ENCODE results near the gene PBX4. TPM values are rescaled to one million over a fixed set of nuclear protein-coding genes. Genes with fewer than 3 reads are reported as not detected.
"Not testable (repeated sequence)": the region's sequence is repeated elsewhere in the genome, so short reads cannot be mapped to it uniquely, and the experiment has no call there.

PBX4 gene
- 100 to 1,000 TPM in 1 of 2 donors, 10 to 100 TPM in 1; 63.9 to 101 TPM for total RNA-seq

DNA sequence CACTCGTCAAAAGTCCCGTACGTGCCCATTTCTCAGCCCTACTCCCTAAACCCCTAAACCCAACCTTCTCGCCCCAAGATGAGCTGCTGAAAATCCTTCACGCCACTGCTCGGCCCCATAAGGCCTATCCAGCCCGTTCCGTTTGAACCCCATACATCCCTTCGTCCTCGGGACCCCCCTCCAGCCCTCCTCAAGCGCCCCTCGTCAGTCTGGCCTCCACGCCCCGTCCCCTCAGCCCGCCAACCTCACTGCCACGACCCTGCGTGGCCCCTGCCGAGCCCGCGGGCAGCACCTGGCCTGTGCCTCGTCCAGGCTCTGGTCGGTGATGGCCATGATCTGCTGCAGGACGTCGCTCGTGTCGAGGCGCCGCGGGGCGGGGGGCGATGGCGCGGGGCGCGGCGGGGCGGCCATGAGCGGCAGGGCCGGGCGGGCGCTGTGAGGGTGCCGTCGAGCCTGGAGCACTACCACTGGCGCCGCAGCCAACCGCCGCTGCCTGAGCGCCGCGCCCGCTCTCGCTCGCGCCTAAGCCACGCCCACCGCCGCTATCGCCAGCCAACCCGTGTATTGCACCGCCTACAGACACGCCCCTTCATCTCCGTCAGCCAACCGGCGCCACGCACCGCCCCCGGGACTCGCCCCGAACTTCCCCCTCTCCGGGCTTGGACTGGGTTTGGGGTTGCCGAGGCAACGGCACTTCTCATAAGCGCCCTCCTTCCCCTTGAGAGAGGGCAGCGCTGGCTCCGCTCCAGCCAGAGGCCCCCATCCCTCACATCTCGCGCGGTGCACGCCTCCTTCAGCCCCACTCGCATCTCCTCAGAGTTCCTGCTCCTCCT, at the start of gene PBX4:
Gene PBX4, minus strand, starts transcription at position 469 of the 833 bp plus-strand sequence. Its CDS starts 58 bp downstream, at position 411.
- peak; percentile 94 for ATAC-seq (replicated peaks)
- H3K4me3 Mint-ChIP-seq = peak within 1 kb of the TSS; percentile 96

DNA sequence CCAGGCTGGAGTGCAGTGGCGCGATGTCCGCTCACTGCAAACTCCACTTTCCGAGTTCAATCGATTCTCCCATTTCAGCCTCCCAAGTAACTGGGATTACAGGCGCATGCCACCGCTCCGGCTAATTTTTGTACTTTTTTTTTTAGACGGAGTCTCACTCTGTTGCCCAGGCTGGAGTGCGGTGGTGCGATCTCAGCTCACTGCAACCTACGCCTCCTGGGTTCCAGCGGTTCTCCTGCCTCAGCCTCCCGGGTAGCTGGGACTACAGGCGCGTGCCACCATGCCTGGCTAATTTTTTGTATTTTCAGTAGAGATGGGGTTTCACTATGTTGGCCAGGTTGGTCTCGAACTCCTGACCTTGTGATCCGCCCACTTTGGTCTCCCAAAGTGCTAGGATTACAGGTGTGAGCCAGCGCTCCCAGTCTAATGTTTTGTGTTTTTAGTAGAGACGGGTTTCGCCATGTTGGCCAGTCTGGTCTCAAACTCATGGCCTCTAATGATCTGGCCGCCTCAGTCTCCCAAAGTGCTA, 47.0 kb upstream of the PBX4 start:
- Mint-ChIP-seq H3K4me1 (peaks cover 17% of the 10 kb centered on the region), H3K36me3 (ENCODE audit: low read depth) (peaks cover 42% of the 10 kb centered on the region), H3K4me3 (peak overlapping the region; percentile 23)
- not testable (repeated sequence) for H3K27ac Mint-ChIP-seq; H3K27me3 Mint-ChIP-seq; H3K9me3 Mint-ChIP-seq; ATAC-seq (replicated peaks)

More for the DNA sequence above, at the start of gene PBX4:
- Mint-ChIP-seq H3K4me1 (peaks cover 29% of the 10 kb centered on the region), H3K36me3 (ENCODE audit: low read depth) (peaks cover 63% of the 10 kb centered on the region), H3K27ac (peak within 1 kb of the TSS; percentile 98), H3K27me3 (no peaks in the 10 kb centered on the region), H3K9me3 (no peaks in the 10 kb centered on the region)

DNA sequence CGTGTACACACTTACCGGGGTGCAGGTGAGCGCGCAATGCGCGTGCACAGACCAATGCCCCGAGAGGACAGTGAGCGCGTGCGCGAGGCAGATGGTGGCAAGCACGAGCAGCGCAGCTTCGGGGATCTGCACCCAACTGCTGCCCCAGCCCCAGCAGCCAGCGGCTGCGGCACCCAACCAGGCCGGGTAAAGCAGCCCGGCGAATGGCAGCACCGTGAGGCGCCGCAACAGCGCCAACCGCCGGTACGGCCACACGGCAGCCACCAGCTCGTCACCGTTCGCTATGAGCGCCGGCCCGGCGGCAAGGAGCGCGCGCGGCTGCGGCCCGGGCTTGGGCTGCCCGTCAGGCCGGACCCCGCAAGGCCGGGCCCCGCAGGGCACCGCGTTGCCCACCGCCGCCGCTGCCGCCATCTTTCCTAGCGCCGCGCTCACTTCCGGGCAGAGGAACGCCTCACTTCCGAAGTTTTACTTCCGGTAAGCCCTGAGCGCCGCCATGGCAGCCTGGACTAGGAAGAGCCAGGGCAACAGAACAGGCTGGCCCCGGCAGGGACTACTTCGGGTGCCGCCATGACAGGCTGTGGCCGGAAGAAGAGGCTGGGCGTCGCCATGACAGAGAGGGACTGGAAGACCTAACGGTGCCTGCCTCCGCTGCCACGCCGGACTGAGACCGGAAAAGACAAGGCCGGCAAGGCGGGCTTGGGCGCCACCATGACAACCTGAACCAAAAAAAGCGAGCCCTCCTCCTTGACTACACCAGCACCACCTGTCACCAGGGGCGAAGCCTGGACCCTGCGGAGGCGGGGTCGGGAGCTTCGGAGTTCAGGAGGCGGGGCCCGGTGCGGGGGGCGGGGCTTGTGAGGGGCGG, 45.0 kb upstream of the PBX4 start, which contains the start of gene ATP13A1:
Gene ATP13A1, minus strand, starts transcription at position 421 of the 865 bp plus-strand sequence. Its CDS starts 10 bp downstream, at position 411.
- Mint-ChIP-seq H3K27me3 (no peaks in the 10 kb centered on the region), H3K27ac (peak within 1 kb of the TSS; percentile 87), H3K36me3 (ENCODE audit: low read depth) (peaks cover 46% of the 10 kb centered on the region), H3K4me3 (peak within 1 kb of the TSS; percentile 87), H3K9me3 (no peaks in the 10 kb centered on the region), H3K4me1 (peaks cover 17% of the 10 kb centered on the region)
- peak; percentile 79 for ATAC-seq (replicated peaks)

- Mint-ChIP-seq H3K4me3 (peak overlapping the region; percentile 87), H3K4me1 (peaks cover 17% of the 10 kb centered on the region), H3K36me3 (ENCODE audit: low read depth) (peaks cover 46% of the 10 kb centered on the region), H3K27me3 (no peaks in the 10 kb centered on the region), H3K9me3 (no peaks in the 10 kb centered on the region), H3K27ac (peak overlapping the region; percentile 87)
- ATAC-seq (replicated peaks) = peak; percentile 1
These were observed 44.4 kb upstream of the PBX4 start for GRCh38 chr19:19662871-19663255.

- Mint-ChIP-seq H3K36me3 (ENCODE audit: low read depth) (peaks cover 51% of the 10 kb centered on the region), H3K27me3 (no peaks in the 10 kb centered on the region), H3K27ac (peak overlapping the region; percentile 87), H3K4me1 (peaks cover 17% of the 10 kb centered on the region), H3K9me3 (no peaks in the 10 kb centered on the region), H3K4me3 (peak overlapping the region; percentile 87)
- ATAC-seq (replicated peaks) = no peak
These were observed 43.9 kb upstream of the PBX4 start for GRCh38 chr19:19662344-19662743.

- H3K36me3 Mint-ChIP-seq (ENCODE audit: low read depth) = peaks cover 57% of the 10 kb centered on the region
- peaks cover 17% of the 10 kb centered on the region for H3K4me1 Mint-ChIP-seq
- H3K27ac Mint-ChIP-seq = peak overlapping the region; percentile 87
These were observed 43.3 kb upstream of the PBX4 start for GRCh38 chr19:19661675-19662251.

GRCh38 chr19:19661141-19661674, 42.7 kb upstream of the PBX4 start:
- Mint-ChIP-seq H3K27me3 (no peaks in the 10 kb centered on the region), H3K4me3 (peak overlapping the region; percentile 87), H3K27ac (peak overlapping the region; percentile 87), H3K9me3 (no peaks in the 10 kb centered on the region), H3K4me1 (peaks cover 17% of the 10 kb centered on the region), H3K36me3 (ENCODE audit: low read depth) (peaks cover 63% of the 10 kb centered on the region)
- ATAC-seq (replicated peaks) = no peak

More at GRCh38 chr19:19661675-19662251, 43.3 kb upstream of the PBX4 start:
- peak; percentile 31 for ATAC-seq (replicated peaks)
- Mint-ChIP-seq H3K4me3 (peak overlapping the region; percentile 87), H3K9me3 (no peaks in the 10 kb centered on the region), H3K27me3 (no peaks in the 10 kb centered on the region)

- no peak overlapping the region for H3K27ac Mint-ChIP-seq
- H3K27me3 Mint-ChIP-seq = no peaks in the 10 kb centered on the region
- H3K4me1 Mint-ChIP-seq = peaks cover 17% of the 10 kb centered on the region
- no peak for ATAC-seq (replicated peaks)
- H3K4me3 Mint-ChIP-seq = no peak overlapping the region
- peaks cover 76% of the 10 kb centered on the region for H3K36me3 Mint-ChIP-seq (ENCODE audit: low read depth)
- H3K9me3 Mint-ChIP-seq = no peaks in the 10 kb centered on the region
These were observed 41.3 kb upstream of the PBX4 start for GRCh38 chr19:19659646-19660245.

- Mint-ChIP-seq H3K9me3 (no peaks in the 10 kb centered on the region), H3K36me3 (ENCODE audit: low read depth) (peaks cover 89% of the 10 kb centered on the region), H3K27me3 (no peaks in the 10 kb centered on the region), H3K27ac (no peak overlapping the region), H3K4me3 (no peak overlapping the region), H3K4me1 (peaks cover 13% of the 10 kb centered on the region)
- ATAC-seq (replicated peaks) = no peak
These were observed 38.9 kb upstream of the PBX4 start for GRCh38 chr19:19657397-19657783.

- peaks cover 6% of the 10 kb centered on the region for H3K4me1 Mint-ChIP-seq
- no peak overlapping the region for H3K27ac Mint-ChIP-seq
- H3K4me3 Mint-ChIP-seq = no peak overlapping the region
- no peaks in the 10 kb centered on the region for H3K9me3 Mint-ChIP-seq
- H3K36me3 Mint-ChIP-seq (ENCODE audit: low read depth) = peaks cover 89% of the 10 kb centered on the region
- no peak for ATAC-seq (replicated peaks)
- no peaks in the 10 kb centered on the region for H3K27me3 Mint-ChIP-seq
These were observed 38.2 kb upstream of the PBX4 start for GRCh38 chr19:19656451-19657396.

DNA sequence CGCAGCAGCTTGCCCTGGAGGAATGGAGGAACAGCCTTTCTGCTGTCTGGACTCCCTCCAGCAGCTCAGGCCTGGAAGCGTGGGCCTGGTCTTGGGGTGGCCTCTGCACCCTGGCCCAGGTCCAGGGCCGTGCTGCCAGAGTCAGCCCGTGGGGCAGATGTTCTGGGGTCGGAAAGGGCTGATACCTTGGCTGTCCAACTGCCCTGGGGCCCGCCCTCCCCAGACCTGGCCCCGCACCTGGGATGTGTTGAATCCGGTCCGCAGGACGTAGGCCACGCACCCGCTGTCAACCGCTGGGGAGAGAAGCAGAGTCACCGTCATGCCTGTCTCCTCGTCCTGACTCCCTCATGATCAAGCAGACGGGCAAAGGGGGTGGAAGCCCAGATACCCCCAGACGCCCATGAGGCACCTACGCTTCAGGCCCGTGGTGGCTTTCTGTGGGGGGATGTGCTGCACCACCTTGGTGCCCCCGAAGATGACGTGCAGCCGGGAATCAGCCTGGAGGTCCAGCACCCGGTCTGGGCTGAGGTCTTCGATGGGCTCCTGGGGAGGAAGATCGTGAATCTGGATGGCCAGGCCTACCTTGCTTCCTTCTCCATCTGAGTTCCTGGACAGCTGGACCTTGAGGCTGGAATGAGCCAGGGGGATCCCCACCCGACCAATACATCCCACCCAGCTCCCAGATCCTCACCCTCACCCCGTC, 37.3 kb upstream of the PBX4 start:
- H3K36me3 Mint-ChIP-seq (ENCODE audit: low read depth) = peaks cover 89% of the 10 kb centered on the region
- no peak overlapping the region for H3K4me3 Mint-ChIP-seq
- H3K27ac Mint-ChIP-seq = no peak overlapping the region

DNA sequence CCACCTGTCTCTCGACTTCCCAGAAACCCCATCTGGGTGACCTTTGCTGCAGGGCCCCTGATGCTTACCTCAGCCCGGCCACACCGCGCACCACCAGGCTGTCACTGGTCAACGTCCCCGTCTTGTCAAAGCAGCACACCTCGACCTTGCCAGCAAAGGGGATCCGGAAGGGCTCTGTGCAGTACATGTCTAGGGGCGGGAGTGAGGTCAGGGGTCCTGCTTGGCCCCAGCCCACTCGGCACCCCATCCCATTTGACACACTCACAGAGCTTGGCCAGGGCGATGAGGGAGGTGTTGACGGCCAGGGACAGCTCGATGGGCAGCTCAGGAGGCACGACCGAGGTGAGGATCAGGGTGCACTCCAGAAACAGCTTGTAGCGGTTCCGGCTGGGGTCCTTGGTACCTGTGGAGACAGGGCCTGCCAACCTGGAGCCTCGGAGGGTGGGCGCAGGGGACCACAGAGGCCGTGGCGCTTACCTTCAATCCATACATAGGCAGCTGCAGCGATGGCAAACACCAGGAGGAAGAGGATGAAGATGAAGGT, 36.6 kb upstream of the PBX4 start:
- Mint-ChIP-seq H3K27ac (no peak overlapping the region), H3K4me3 (no peak overlapping the region), H3K4me1 (no peaks in the 10 kb centered on the region), H3K27me3 (no peaks in the 10 kb centered on the region), H3K36me3 (ENCODE audit: low read depth) (peaks cover 94% of the 10 kb centered on the region), H3K9me3 (no peaks in the 10 kb centered on the region)
- ATAC-seq (replicated peaks) = no peak

More for the DNA sequence above, 37.3 kb upstream of the PBX4 start:
- no peaks in the 10 kb centered on the region for H3K4me1 Mint-ChIP-seq
- no peaks in the 10 kb centered on the region for H3K27me3 Mint-ChIP-seq
- ATAC-seq (replicated peaks) = no peak
- H3K9me3 Mint-ChIP-seq = no peaks in the 10 kb centered on the region

Data from activated T-helper 17 cell treated with anti-CD3 and anti-CD28 coated beads, Interleukin-2, amount 50 U/mL, for 72 hours (primary cell).